Measurements from ENCODE around the gene OPA1. TPM values are rescaled to one million over a fixed set of nuclear protein-coding genes. Genes with fewer than 3 reads are reported as not detected.

OPA1 gene
- total RNA-seq, 1 experiment from 2014 or later: 75.4 TPM

DNA sequence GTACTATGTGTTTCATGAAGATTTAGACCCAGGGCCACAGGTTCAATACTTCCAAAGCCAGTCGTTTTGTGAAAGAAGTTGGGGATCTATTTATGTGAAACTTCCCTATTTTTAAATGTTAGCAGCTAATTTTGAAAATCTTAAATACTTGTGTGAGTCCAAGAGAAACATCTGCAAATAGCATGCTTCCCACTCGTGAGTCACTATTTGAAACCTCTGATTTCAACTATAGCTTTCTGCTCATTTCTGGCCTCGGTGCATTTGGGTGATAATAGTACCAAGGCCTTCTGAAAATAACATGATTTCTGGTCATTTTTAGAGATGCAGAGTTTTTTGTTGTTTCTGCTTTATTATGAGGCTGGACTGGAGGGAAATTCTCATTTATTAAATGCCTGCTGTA lies 110.0 kb downstream of the OPA1 start:
- no peak overlapping the region for H2BK120ac ChIP-seq (ENCODE audit: low read depth, low read length, poor library complexity, severe bottlenecking)
- H3K27ac Mint-ChIP-seq: no peak overlapping the region
- H3K27me3 Mint-ChIP-seq (ENCODE audit: low read depth): no peaks in the 10 kb centered on the region

More for the DNA sequence above, 110.0 kb downstream of the OPA1 start:
- peaks cover 14 to 30% of the 10 kb centered on the region in 2 experiments for H3K4me1 Mint-ChIP-seq
- no peaks in the 10 kb centered on the region for H3K79me2 ChIP-seq (ENCODE audit: insufficient read depth, low read length)
- H3K23ac ChIP-seq (ENCODE audit: insufficient read length, low read depth, low read length): no peak overlapping the region
- no peak overlapping the region for H4K5ac ChIP-seq (ENCODE audit: insufficient read length, low read depth, low read length)
- H3K4me3 Mint-ChIP-seq: no peak overlapping the region
- H2AFZ ChIP-seq (ENCODE audit: low read length): no peak overlapping the region
- H4K8ac ChIP-seq (replicated peaks; ENCODE audit: insufficient read length, low read depth, low read length): no peak overlapping the region
- H2BK12ac ChIP-seq (ENCODE audit: insufficient read length, low read depth, low read length): no peak overlapping the region
- no peaks in the 10 kb centered on the region for H3K79me1 ChIP-seq (ENCODE audit: insufficient read depth, low read depth, low read length, poor library complexity, severe bottlenecking)
- H3K4me1 ChIP-seq (ENCODE audit: insufficient read depth, low read length): no peaks in the 10 kb centered on the region; the same call in 1 of the 2 replicates
- no peaks in the 10 kb centered on the region for H3K36me3 Mint-ChIP-seq (ENCODE audit: insufficient read depth in 1 of 3, low read depth in 3 of 3)
- H3K14ac ChIP-seq (ENCODE audit: insufficient read depth, low read length): no peak overlapping the region
- no peaks in the 10 kb centered on the region for H3K27me3 ChIP-seq (ENCODE audit: insufficient read depth, low read length)
- H3K4me2 ChIP-seq (ENCODE audit: insufficient read depth, insufficient read length, low read length): no peak overlapping the region
- WGBS (ENCODE audit: extremely low coverage, insufficient read length, low lambda C conversion rate): no CpG with 5 or more reads among the region's 3 CpGs
- no peak overlapping the region for H3K9ac ChIP-seq (ENCODE audit: extremely low read depth, insufficient read length, low read length)
- H3K23me2 ChIP-seq (ENCODE audit: insufficient read length, low read depth, low read length, poor library complexity, severe bottlenecking): no peaks in the 10 kb centered on the region
- TF ChIP-seq, protein P1, sequence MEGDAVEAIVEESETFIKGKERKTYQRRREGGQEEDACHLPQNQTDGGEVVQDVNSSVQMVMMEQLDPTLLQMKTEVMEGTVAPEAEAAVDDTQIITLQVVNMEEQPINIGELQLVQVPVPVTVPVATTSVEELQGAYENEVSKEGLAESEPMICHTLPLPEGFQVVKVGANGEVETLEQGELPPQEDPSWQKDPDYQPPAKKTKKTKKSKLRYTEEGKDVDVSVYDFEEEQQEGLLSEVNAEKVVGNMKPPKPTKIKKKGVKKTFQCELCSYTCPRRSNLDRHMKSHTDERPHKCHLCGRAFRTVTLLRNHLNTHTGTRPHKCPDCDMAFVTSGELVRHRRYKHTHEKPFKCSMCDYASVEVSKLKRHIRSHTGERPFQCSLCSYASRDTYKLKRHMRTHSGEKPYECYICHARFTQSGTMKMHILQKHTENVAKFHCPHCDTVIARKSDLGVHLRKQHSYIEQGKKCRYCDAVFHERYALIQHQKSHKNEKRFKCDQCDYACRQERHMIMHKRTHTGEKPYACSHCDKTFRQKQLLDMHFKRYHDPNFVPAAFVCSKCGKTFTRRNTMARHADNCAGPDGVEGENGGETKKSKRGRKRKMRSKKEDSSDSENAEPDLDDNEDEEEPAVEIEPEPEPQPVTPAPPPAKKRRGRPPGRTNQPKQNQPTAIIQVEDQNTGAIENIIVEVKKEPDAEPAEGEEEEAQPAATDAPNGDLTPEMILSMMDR (conservative IDR thresholded peaks at IDR 0.05): no peak
- no peaks in the 10 kb centered on the region; a peak in 1 of 5 replicates for H3K9me3 Mint-ChIP-seq
- no peak overlapping the region for H2BK5ac ChIP-seq (ENCODE audit: insufficient read length, low read length)
- H3K18ac ChIP-seq (ENCODE audit: insufficient read length, low read depth, low read length): no peak overlapping the region
- H2AK5ac ChIP-seq (ENCODE audit: insufficient read length, low read length): no peak overlapping the region
- no peak overlapping the region for H4K91ac ChIP-seq (ENCODE audit: insufficient read length, low read depth, low read length)
- no peak for DNase-seq
- no peaks in the 10 kb centered on the region for H4K20me1 ChIP-seq (ENCODE audit: control insufficient read depth, insufficient read depth, insufficient read length)
- no peak overlapping the region for H3K4ac ChIP-seq (ENCODE audit: low read depth, low read length)
- no peak overlapping the region for H2BK20ac ChIP-seq (ENCODE audit: low read depth, low read length, poor library complexity, severe bottlenecking)
- no peak overlapping the region for H3K56ac ChIP-seq (ENCODE audit: insufficient read length, low read depth, low read length)
- no peak overlapping the region for H3T11ph ChIP-seq (ENCODE audit: low read length)
- no peaks in the 10 kb centered on the region for H3K9me3 ChIP-seq (ENCODE audit: control insufficient read depth, low read depth, low read length)
- H2BK15ac ChIP-seq (ENCODE audit: low read depth, low read length): no peak overlapping the region
- H3K27ac ChIP-seq (ENCODE audit: insufficient read length, low read depth, low read length): no peak overlapping the region
